Cardiac muscle cell (in vitro differentiated cells and primary cell): Measurements from ENCODE around the gene LY6G5B. TPM values are rescaled to one million over a fixed set of nuclear protein-coding genes. Genes with fewer than 3 reads are reported as not detected.
A peak's percentile ranks its signal among the peaks of the same experiment; 100 is the strongest.

ENCODE experiments used
- DNase-seq, 2 donors: peaks; one replicate each; pipeline versions ENCODE4 v3.0.0 to v3.0.0-alpha.2; 2010 to 2017; ENCODE audit warnings: low read depth in 1 of 2, low spot score in 1 of 2
- H3K27ac ChIP-seq: fragments of 200-600 bp; sonication (generic); 2 replicates; pipeline ENCODE4 v1.5.1; 2016
- H3K27me3 ChIP-seq: fragments of 200-600 bp; sonication (generic); 2 replicates; pipeline ENCODE4 v1.6.0; 2016; ENCODE audit warnings: control low read depth
- H3K36me3 ChIP-seq: fragments of 200-600 bp; sonication (generic); 2 replicates; pipeline ENCODE4 v1.5.1; 2016; ENCODE audit warnings: control low read depth
- H3K4me1 ChIP-seq: fragments of 200-600 bp; sonication (generic); 2 replicates; pipeline ENCODE4 v1.8.1; 2017; ENCODE audit warnings: low read depth, mild to moderate bottlenecking, mixed run types
- H3K4me3 ChIP-seq: fragments of 200-600 bp; sonication (generic); 2 replicates; pipeline ENCODE4 v1.5.1; 2016; ENCODE audit warnings: mild to moderate bottlenecking
- H3K9me3 ChIP-seq: fragments of 200-600 bp; sonication (generic); 2 replicates; pipeline ENCODE4 v1.5.1; 2017; ENCODE audit warnings: low read depth, mild to moderate bottlenecking, control low read depth
- polyA plus RNA-seq: library from polyadenylated mRNA; unstranded; fragments of >200 nt; fragmentation: Nextera tagmentation; extraction: Ambion mirVana; gene quantifications from 2 replicates; pipeline ENCODE4 v1.2.1, GENCODE V29; 2016
- total RNA-seq: library from RNA; depleted of rRNA; stranded (reverse); fragments of >200 nt; gene quantifications from 2 replicates; pipeline ENCODE4 v1.2.3, GENCODE V29; 2016
- TF ChIP-seq, protein P1 (sequence below): IDR thresholded peaks from 2 replicates; pipeline ENCODE4 v1.5.1; 2012; ENCODE audit warnings: low read depth, mild to moderate bottlenecking, low read length

Gene LY6G5B
- total and polyA plus RNA-seq, 2 experiments from 2014 or later, result 6.8 to 16.5 TPM

DNA sequence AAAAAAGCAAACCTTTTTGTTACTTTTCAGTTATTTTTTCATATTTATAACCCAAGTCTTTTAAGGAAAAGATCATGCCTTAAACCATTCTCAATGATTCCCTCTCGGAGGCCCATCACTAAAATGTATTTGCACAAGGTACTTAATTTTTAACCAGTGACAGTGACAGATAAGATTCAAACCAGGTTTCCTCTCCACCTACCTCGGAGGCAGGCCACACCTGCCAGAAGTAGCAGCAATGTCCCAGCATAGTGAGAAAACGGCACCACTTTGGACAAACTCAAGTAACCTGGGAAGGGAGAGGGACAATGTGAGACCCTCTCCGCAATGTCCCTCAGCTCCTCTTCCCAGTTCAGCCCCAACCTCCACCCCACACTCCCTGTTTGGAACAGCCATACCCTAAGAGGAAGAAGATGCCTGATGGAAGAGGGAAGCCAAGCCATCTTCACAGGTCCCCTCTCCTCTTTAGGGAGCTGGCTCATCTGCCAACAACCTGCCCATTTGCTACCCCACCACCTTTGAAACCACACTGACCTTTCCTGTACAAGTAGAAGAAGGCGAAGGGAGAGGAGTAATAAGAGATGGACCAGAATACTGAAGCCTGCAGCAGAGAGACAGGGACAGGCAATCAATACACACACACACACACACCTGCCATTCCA lies 31.1 kb downstream of the LY6G5B start:
- Histone ChIP-seq H3K27ac (no peak overlapping the region), H3K9me3 (no peaks in the 10 kb centered on the region), H3K36me3 (peaks cover 5% of the 10 kb centered on the region), H3K27me3 (no peaks in the 10 kb centered on the region), H3K4me1 (peaks cover 8% of the 10 kb centered on the region), H3K4me3 (no peak overlapping the region)
- TF ChIP-seq, protein P1, sequence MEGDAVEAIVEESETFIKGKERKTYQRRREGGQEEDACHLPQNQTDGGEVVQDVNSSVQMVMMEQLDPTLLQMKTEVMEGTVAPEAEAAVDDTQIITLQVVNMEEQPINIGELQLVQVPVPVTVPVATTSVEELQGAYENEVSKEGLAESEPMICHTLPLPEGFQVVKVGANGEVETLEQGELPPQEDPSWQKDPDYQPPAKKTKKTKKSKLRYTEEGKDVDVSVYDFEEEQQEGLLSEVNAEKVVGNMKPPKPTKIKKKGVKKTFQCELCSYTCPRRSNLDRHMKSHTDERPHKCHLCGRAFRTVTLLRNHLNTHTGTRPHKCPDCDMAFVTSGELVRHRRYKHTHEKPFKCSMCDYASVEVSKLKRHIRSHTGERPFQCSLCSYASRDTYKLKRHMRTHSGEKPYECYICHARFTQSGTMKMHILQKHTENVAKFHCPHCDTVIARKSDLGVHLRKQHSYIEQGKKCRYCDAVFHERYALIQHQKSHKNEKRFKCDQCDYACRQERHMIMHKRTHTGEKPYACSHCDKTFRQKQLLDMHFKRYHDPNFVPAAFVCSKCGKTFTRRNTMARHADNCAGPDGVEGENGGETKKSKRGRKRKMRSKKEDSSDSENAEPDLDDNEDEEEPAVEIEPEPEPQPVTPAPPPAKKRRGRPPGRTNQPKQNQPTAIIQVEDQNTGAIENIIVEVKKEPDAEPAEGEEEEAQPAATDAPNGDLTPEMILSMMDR, result no peak
- DNase-seq, result no peak

DNA sequence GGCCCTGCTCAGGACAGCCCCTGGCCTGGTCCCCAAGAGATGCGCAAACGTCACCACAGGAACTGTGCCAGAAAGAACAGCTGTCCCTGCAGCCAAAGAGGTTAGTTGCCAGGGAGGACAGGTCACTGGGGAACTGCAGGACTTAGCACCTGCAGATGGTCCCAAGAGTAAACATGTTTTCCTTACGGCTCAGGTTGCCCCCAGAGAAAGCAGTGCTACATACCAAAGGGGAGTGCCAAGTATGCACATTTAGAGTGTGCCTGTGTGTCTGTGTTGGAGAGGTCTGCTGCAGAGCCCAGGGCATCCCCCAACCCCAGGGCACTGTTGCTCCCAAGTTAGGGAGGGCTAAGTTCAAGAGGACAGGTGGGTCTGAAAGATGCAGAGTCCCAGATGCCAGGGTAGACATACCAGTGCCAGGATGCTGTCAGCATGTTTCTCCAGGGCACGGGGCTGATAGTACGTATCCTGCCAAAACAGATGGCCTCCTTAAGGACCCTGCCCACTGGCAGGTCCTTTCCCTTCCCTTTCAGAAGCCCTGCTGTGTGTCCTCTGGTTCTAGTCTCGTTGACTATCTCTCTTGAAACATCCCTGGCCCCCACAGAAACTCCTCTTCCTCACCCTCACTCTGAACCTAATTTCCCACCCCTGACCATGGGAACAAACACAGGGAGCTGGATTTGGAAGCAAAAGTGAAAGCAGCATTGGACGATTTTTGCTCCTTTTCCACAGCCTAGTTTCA lies 32.1 kb downstream of the LY6G5B start:
- DNase-seq, result peak in 1 of 2 donors; percentile 32
- Histone ChIP-seq H3K4me1 (peaks cover 8% of the 10 kb centered on the region), H3K27ac (no peak overlapping the region), H3K9me3 (no peaks in the 10 kb centered on the region), H3K27me3 (no peaks in the 10 kb centered on the region), H3K36me3 (peaks cover 5% of the 10 kb centered on the region), H3K4me3 (peak overlapping the region; percentile 88)
- TF ChIP-seq, protein P1, result no peak

DNA sequence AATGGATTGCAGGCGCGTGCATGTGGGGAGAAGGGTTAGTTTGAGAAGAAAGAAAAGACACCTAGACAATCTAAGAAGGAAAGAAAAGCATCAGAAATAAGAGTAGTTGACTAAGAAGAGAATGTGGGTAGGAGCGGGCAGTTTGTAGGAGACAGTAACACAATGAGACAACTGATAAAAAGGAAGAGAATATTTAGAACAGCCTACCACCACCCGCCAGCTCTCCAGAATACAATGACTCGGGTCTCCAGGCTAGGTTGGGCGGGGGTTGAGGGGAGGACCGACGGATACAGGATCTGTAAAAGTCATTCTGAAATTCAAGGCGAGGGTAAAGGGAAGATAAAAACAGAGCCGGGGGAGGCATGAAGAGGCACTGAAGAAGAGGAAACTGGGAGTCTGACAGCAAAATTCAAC lies 32.6 kb downstream of the LY6G5B start:
- H3K4me3 ChIP-seq, result peak overlapping the region; percentile 88
- H3K27ac ChIP-seq, result peak overlapping the region; percentile 96
- H3K27me3 ChIP-seq, result no peaks in the 10 kb centered on the region
- H3K9me3 ChIP-seq, result no peaks in the 10 kb centered on the region
- DNase-seq, result peak in 1 of 2 donors; percentile 45
- TF ChIP-seq, protein P1, result no peak
- H3K36me3 ChIP-seq, result peaks cover 5% of the 10 kb centered on the region
- peaks cover 8% of the 10 kb centered on the region for H3K4me1 ChIP-seq

DNA sequence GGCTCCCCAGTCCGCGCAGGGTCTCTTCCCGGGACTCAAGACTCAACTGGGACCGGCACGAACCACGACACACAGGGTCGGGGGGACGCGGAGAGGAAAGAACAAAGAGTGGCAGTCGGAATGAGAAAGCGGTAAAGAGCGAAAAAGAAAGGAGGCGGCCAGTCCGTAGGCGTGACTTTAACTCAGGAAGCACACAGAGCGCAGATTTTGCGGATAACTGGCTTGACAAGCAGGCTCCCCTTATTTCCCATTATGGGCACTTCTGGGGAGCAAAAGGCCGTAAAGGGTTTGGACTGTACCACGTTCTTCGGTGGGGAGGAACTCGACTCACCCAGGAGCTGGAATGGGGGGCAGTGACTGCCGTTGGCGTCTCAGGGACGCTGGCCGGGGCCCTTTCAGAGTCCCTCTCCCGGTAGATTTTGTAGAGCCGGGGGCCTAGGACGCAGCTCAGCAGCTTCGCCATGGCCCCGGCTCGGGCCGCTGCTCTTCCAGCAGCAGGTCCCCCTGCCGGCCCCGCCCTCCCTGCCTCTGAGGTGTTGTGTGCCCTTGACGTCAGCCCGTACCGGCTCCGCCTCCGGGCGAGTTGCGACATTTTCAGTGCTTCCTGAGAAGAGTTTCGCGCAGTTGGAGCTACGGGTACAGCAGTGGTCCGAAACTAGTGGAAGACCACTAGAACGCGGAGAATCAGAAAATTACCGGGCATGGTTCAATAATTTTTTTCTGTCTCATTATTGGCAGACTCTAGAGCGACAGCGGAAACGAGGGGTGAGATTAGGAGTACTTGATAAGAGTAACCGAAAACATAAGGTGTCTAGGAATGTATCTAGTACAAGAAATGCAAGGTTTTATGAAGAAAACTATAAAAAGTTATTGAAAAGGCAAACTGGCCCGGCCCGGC lies 33.3 kb downstream of the LY6G5B start, which contains the start of gene ABHD16A:
Gene ABHD16A, minus strand, starts transcription at position 506 of the 898 bp plus-strand sequence. Its CDS starts 43 bp downstream, at position 463.
- Histone ChIP-seq H3K27me3 (no peaks in the 10 kb centered on the region), H3K36me3 (peaks cover 5% of the 10 kb centered on the region), H3K9me3 (no peaks in the 10 kb centered on the region), H3K27ac (peak within 1 kb of the TSS; percentile 96), H3K4me3 (peak within 1 kb of the TSS; percentile 88), H3K4me1 (peaks cover 8% of the 10 kb centered on the region)
- TF ChIP-seq, protein P1, result no peak
- peak; percentile 99 for DNase-seq

DNA sequence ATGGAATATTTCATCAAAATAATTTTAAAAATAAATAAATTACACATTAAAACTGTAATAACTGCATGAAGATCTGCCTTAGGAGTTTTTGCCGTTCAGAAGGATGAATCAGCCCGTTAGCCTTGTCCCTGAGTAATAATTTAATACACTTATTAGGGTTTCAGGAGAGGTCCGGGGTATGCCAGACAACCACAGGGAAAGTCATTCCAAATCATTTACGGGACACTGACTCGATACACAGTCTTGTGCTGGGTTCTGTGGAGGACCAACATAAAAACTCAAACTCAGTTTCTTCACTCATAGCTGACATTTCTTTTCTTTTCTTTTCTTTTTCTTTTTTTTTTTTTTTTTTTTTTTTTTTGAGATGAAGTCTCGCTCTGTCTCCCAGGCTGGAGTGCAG lies 36.2 kb downstream of the LY6G5B start:
- H3K9me3 ChIP-seq, result no peaks in the 10 kb centered on the region
- H3K4me1 ChIP-seq, result peaks cover 8% of the 10 kb centered on the region
- no peak overlapping the region for H3K4me3 ChIP-seq
- TF ChIP-seq, protein P1, result no peak
- no peaks in the 10 kb centered on the region for H3K36me3 ChIP-seq
- DNase-seq, result no peak
- H3K27ac ChIP-seq, result no peak overlapping the region
- H3K27me3 ChIP-seq, result no peaks in the 10 kb centered on the region
